ENCODE data around the gene FAM149B1.

The FAM149B1 gene

GRCh38 chr10:73244866-73245477, 77.1 kb downstream of the FAM149B1 start:
- TF ChIP-seq SIN3A (IDR thresholded peaks at IDR 0.05; ENCODE audit: borderline replicate concordance, insufficient read depth, low read length) (no peak), REST (IDR thresholded peaks at IDR 0.05; ENCODE audit: insufficient read depth in 1 of 2, low read depth in 2 of 2, low read length in 2 of 2) (no peak), FOXP2 (optimal IDR thresholded peaks at IDR 0.05; ENCODE audit: borderline replicate concordance, extremely low read depth, extremely low read length, insufficient read depth) (no peak), POLR2AphosphoS5 (IDR thresholded peaks at IDR 0.05; ENCODE audit: low read depth, low read length) (no peak), TAF1 (IDR thresholded peaks at IDR 0.05; ENCODE audit: borderline replicate concordance, insufficient read depth, low read length) (no peak)

DNA sequence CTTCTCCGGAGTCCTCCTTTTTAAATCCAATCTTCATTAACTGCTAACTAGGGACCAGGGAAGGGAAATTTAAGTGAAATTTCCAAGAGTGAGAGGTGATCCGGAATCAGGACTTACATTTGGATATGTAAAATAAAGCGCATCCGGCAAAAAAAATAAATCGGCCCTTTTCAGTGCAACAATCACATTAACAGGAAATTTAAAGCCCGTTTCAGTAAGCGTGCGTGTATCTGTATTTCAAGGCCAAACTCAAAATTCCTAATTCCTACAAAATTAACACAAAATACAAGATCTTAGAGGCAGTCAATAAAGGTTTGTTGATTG, 78.4 kb downstream of the FAM149B1 start:
- TF ChIP-seq FOXP2 (optimal IDR thresholded peaks at IDR 0.05; ENCODE audit: borderline replicate concordance, extremely low read depth, extremely low read length, insufficient read depth) (no peak), REST (IDR thresholded peaks at IDR 0.05; ENCODE audit: insufficient read depth in 1 of 2, low read depth in 2 of 2, low read length in 2 of 2) (no peak), TAF1 (IDR thresholded peaks at IDR 0.05; ENCODE audit: borderline replicate concordance, insufficient read depth, low read length) (no peak), POLR2AphosphoS5 (IDR thresholded peaks at IDR 0.05; ENCODE audit: low read depth, low read length) (no peak), SIN3A (IDR thresholded peaks at IDR 0.05; ENCODE audit: borderline replicate concordance, insufficient read depth, low read length) (no peak)

- TF ChIP-seq REST (IDR thresholded peaks at IDR 0.05; ENCODE audit: insufficient read depth in 1 of 2, low read depth in 2 of 2, low read length in 2 of 2) (0 out of 4 replicates have a peak, but pooled peaks of 1 of the 2 experiments have one; percentile 17), FOXP2 (optimal IDR thresholded peaks at IDR 0.05; ENCODE audit: borderline replicate concordance, extremely low read depth, extremely low read length, insufficient read depth) (peak; percentile 81), POLR2AphosphoS5 (IDR thresholded peaks at IDR 0.05; ENCODE audit: low read depth, low read length) (peak; percentile 97), SIN3A (IDR thresholded peaks at IDR 0.05; ENCODE audit: borderline replicate concordance, insufficient read depth, low read length) (no peak), TAF1 (IDR thresholded peaks at IDR 0.05; ENCODE audit: borderline replicate concordance, insufficient read depth, low read length) (peak; percentile 73; the same call in 1 of the 2 replicates)
Measured at GRCh38 chr10:73246646-73247508, 79.0 kb downstream of the FAM149B1 start, which contains the start of gene DNAJC9. DNAJC9 (minus strand) TSS chr10:73247255; CDS start chr10:73247189, 66 bp downstream.

DNA sequence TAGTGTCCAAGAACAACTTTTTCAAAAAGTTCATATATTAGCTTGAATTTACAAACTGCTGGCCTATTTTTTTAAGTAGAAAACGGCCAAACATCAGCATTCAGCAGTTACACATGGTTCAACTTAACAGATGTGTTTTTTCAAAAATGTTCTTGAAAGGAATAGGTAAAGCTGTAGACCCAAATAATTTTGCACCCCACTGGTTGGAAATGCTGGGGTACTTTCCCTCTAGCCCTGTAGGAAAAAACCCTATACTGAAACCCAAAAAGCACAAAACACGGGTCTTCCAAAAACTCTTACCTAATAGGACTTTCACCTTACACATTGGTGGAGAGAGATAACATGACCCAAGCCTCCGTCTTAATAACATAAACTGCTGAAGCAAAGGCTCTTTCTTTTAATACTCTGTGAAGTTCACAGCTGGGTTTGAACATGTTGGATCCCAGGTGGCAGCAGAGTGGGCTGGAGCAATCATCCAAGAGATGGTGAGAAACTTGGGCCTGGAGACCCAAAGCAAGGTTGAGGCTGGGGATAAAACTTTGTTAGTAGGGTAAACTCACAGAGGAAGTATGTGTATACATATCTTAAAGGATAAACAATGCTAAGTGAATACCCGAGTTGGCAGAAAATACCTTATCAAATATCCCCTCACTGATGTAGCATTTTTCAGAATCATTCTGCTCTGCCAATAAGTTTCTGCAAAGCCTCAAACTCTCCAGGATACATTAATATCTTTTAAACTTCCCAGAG, 79.8 kb downstream of the FAM149B1 start:
- TF ChIP-seq FOXP2 (optimal IDR thresholded peaks at IDR 0.05; ENCODE audit: borderline replicate concordance, extremely low read depth, extremely low read length, insufficient read depth) (no peak), SIN3A (IDR thresholded peaks at IDR 0.05; ENCODE audit: borderline replicate concordance, insufficient read depth, low read length) (no peak), TAF1 (IDR thresholded peaks at IDR 0.05; ENCODE audit: borderline replicate concordance, insufficient read depth, low read length) (no peak), POLR2AphosphoS5 (IDR thresholded peaks at IDR 0.05; ENCODE audit: low read depth, low read length) (no peak), REST (IDR thresholded peaks at IDR 0.05; ENCODE audit: insufficient read depth in 1 of 2, low read depth in 2 of 2, low read length in 2 of 2) (no peak)
